Measurements from ENCODE around the gene MAB21L3.

- no peak for TF ChIP-seq REST (IDR thresholded peaks at IDR 0.05; ENCODE audit: low read depth)
- no peak for TF ChIP-seq TAF1 (IDR thresholded peaks at IDR 0.05; ENCODE audit: low read depth)
- no peak for TF ChIP-seq EGR1 (IDR thresholded peaks at IDR 0.05)
- no peak for TF ChIP-seq FOXM1 (IDR thresholded peaks at IDR 0.05; ENCODE audit: borderline replicate concordance, low read depth)
- no peak for TF ChIP-seq MAX (IDR thresholded peaks at IDR 0.05)
- TF ChIP-seq EP300 (IDR thresholded peaks at IDR 0.05; ENCODE audit: borderline replicate concordance): no peak
- TF ChIP-seq CREB1 (IDR thresholded peaks at IDR 0.05; ENCODE audit: low read depth): no peak
- TF ChIP-seq YY1 (IDR thresholded peaks at IDR 0.05; ENCODE audit: low read depth): no peak
- no peak for TF ChIP-seq RAD21 (IDR thresholded peaks at IDR 0.05; ENCODE audit: low read depth)
- TF ChIP-seq TEAD4 (IDR thresholded peaks at IDR 0.05): no peak
- no peak for TF ChIP-seq CEBPB (IDR thresholded peaks at IDR 0.05)
- no peak for TF ChIP-seq NFIC (IDR thresholded peaks at IDR 0.05)
Observed at GRCh38 chr1:116131866-116132605, 20.8 kb downstream of the MAB21L3 start.

Data from Ishikawa (cell line).